Measurements from ENCODE around the gene TEX30.

TEX30 gene

DNA sequence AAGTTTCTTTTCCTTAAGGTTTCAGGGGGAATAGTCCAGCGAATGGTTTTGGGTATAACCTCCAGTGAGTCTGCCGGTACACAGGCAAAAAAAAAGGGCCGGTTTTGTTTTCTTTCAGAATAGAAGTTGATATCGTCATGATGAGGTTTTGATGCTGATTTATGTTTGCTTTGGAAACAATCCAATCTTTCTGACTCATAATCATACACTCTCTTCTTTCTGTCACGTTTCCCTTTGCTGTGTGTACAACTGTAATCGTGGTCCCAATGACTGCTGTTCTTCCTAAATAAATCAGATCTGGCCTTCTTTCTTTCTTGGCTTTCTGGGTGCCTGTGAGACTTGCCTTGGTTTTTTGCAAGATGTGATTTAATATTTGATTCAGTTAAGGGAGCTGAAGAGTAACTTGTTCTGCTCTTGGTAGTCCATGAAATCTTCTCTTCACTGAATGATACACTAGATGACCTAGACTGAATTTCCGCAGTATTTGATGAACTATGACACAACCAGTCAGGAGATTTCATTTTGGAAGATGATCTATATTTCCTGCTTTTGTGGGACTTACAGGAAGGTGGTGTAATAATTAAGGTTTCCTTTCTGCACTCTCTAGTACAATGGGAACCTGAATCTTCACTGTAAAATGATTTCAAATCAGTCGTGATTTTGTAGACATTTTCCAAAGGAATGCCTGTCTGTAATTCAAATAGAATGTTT lies 43.9 kb downstream of the TEX30 start:
- H2BK120ac ChIP-seq (ENCODE audit: low read depth, low read length) = no peak overlapping the region
- H3K27me3 ChIP-seq (ENCODE audit: control insufficient read depth in 3 of 3, insufficient read depth in 3 of 3, low read depth in 1 of 3, low read length in 3 of 3) = peaks cover 0 to 4% (median 0%) of the 10 kb centered on the region in 3 experiments
- no peak overlapping the region for H3K18ac ChIP-seq (ENCODE audit: low read length)
- H3K9ac ChIP-seq (ENCODE audit: low read depth, low read length, poor library complexity) = no peak overlapping the region
- no peak overlapping the region for H3K23ac ChIP-seq (ENCODE audit: low read depth, low read length, poor library complexity)
- no peak overlapping the region for H4K91ac ChIP-seq (ENCODE audit: low read depth, low read length, poor library complexity)
- DNase-seq (ENCODE audit: low spot score) = no peak
- no peak overlapping the region for H3K4ac ChIP-seq (ENCODE audit: low read length)
- no peak overlapping the region for H2BK5ac ChIP-seq (ENCODE audit: low read length)
- no peak overlapping the region for H4K8ac ChIP-seq (ENCODE audit: low read depth, low read length)
- no peak overlapping the region for H3K4me2 ChIP-seq (ENCODE audit: insufficient read depth, low read length, poor library complexity, severe bottlenecking)
- H3K4me1 ChIP-seq (ENCODE audit: control insufficient read depth in 2 of 2, insufficient read depth in 1 of 2, low read depth in 1 of 2, low read length in 2 of 2) = no peaks in the 10 kb centered on the region
- H2AK5ac ChIP-seq (ENCODE audit: low read depth, low read length) = no peak overlapping the region
- H2AFZ ChIP-seq (ENCODE audit: low read length) = no peak overlapping the region
- H3K4me3 ChIP-seq (ENCODE audit: low read length in 2 of 2) = no peak overlapping the region
- no peaks in the 10 kb centered on the region for H3K36me3 ChIP-seq (replicated peaks in 1 of 2; ENCODE audit: control insufficient read depth in 2 of 2, insufficient read depth in 2 of 2, low read length in 2 of 2)
- H3K79me1 ChIP-seq (ENCODE audit: low read depth, low read length) = no peaks in the 10 kb centered on the region
- no peak overlapping the region for H3K27ac ChIP-seq (replicated peaks; ENCODE audit: low read length)
- no peaks in the 10 kb centered on the region for H3K9me3 ChIP-seq (replicated peaks in 1 of 2; ENCODE audit: control insufficient read depth in 2 of 2, insufficient read depth in 1 of 2, low read depth in 1 of 2, low read length in 2 of 2)
- no peak overlapping the region for H2BK12ac ChIP-seq (ENCODE audit: low read length)
- H2BK15ac ChIP-seq (ENCODE audit: low read length) = no peak overlapping the region
- no peak overlapping the region for H3K14ac ChIP-seq (ENCODE audit: low read length)
- WGBS, 2 donors (ENCODE audit: extremely low coverage in 2 of 2, insufficient read length in 2 of 2, insufficient replicate concordance in 1 of 2) = no CpG with 5 or more reads among the region's 8 CpGs

DNA sequence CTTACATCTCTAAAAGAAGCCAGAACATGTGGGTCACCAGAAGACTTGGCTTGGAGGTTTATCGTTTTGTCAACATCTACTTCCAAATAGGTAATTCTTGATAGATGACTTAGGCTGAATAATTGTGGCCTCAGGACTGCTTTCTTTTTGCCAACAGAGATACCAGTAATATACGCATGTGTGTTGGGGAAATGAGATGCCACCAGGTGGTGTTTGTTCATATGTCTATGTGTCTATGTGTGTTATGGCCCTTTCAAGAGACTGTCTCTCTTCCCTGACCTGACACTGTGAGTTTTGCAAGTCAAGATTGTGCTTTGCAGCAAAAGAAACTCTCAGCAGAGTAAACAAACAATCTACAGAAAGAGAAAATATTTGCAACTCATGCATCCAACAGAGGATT lies 47.2 kb downstream of the TEX30 start:
- no peak for DNase-seq (ENCODE audit: low spot score)
- WGBS, 2 donors (ENCODE audit: extremely low coverage in 2 of 2, insufficient read length in 2 of 2, insufficient replicate concordance in 1 of 2) = no CpG with 5 or more reads among the region's 2 CpGs

DNA sequence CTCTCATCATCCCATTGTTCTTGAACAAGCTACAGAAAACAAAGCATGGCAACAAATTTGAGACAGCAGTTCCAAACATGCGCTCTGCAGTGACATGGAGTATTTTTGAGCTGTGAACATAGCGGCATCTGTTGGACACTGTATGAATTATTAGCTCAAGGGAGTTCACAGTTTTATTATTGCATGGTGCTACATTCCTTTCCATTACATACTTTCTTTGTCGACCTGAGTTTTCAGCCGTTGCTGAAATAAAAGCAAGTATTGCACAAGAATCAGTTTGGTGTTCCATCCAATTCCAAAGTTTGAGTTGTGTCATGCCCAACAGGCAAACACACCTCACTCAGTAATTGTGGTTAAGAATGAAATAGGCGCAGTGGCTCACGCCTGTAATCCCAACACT lies 48.7 kb downstream of the TEX30 start:
- Histone ChIP-seq H3K4me2 (ENCODE audit: insufficient read depth, low read length, poor library complexity, severe bottlenecking) (no peak overlapping the region), H3K9me3 (replicated peaks in 1 of 2; ENCODE audit: control insufficient read depth in 2 of 2, insufficient read depth in 1 of 2, low read depth in 1 of 2, low read length in 2 of 2) (no peaks in the 10 kb centered on the region), H3K79me1 (ENCODE audit: low read depth, low read length) (no peaks in the 10 kb centered on the region), H3K4me3 (ENCODE audit: low read length in 2 of 2) (no peak overlapping the region), H2BK15ac (ENCODE audit: low read length) (no peak overlapping the region), H3K4ac (ENCODE audit: low read length) (no peak overlapping the region), H2BK5ac (ENCODE audit: low read length) (no peak overlapping the region), H3K14ac (ENCODE audit: low read length) (no peak overlapping the region), H3K9ac (ENCODE audit: low read depth, low read length, poor library complexity) (no peak overlapping the region), H3K4me1 (ENCODE audit: control insufficient read depth in 2 of 2, insufficient read depth in 1 of 2, low read depth in 1 of 2, low read length in 2 of 2) (no peaks in the 10 kb centered on the region), H2BK12ac (ENCODE audit: low read length) (no peak overlapping the region), H4K8ac (ENCODE audit: low read depth, low read length) (no peak overlapping the region), H3K36me3 (replicated peaks in 1 of 2; ENCODE audit: control insufficient read depth in 2 of 2, insufficient read depth in 2 of 2, low read length in 2 of 2) (no peaks in the 10 kb centered on the region), H3K23ac (ENCODE audit: low read depth, low read length, poor library complexity) (no peak overlapping the region), H2AK5ac (ENCODE audit: low read depth, low read length) (no peak overlapping the region), H3K27me3 (ENCODE audit: control insufficient read depth in 3 of 3, insufficient read depth in 3 of 3, low read depth in 1 of 3, low read length in 3 of 3) (peaks cover 0 to 4% (median 0%) of the 10 kb centered on the region in 3 experiments), H2BK120ac (ENCODE audit: low read depth, low read length) (no peak overlapping the region), H2AFZ (ENCODE audit: low read length) (no peak overlapping the region), H4K91ac (ENCODE audit: low read depth, low read length, poor library complexity) (no peak overlapping the region), H3K18ac (ENCODE audit: low read length) (no peak overlapping the region), H3K27ac (replicated peaks; ENCODE audit: low read length) (no peak overlapping the region)
- no CpG with 5 or more reads among the region's 6 CpGs for WGBS, 2 donors (ENCODE audit: extremely low coverage in 2 of 2, insufficient read length in 2 of 2, insufficient replicate concordance in 1 of 2)
- no peak for DNase-seq (ENCODE audit: low spot score)

More for the DNA sequence above, 47.2 kb downstream of the TEX30 start:
- Histone ChIP-seq H3K4me2 (ENCODE audit: insufficient read depth, low read length, poor library complexity, severe bottlenecking) (no peak overlapping the region), H3K18ac (ENCODE audit: low read length) (no peak overlapping the region), H3K9ac (ENCODE audit: low read depth, low read length, poor library complexity) (no peak overlapping the region), H3K27me3 (ENCODE audit: control insufficient read depth in 3 of 3, insufficient read depth in 3 of 3, low read depth in 1 of 3, low read length in 3 of 3) (peaks cover 0 to 4% (median 0%) of the 10 kb centered on the region in 3 experiments), H3K14ac (ENCODE audit: low read length) (no peak overlapping the region), H2BK120ac (ENCODE audit: low read depth, low read length) (no peak overlapping the region), H4K8ac (ENCODE audit: low read depth, low read length) (no peak overlapping the region), H3K4me1 (ENCODE audit: control insufficient read depth in 2 of 2, insufficient read depth in 1 of 2, low read depth in 1 of 2, low read length in 2 of 2) (no peaks in the 10 kb centered on the region), H3K27ac (replicated peaks; ENCODE audit: low read length) (no peak overlapping the region), H2AK5ac (ENCODE audit: low read depth, low read length) (no peak overlapping the region), H3K23ac (ENCODE audit: low read depth, low read length, poor library complexity) (no peak overlapping the region), H4K91ac (ENCODE audit: low read depth, low read length, poor library complexity) (no peak overlapping the region), H2BK12ac (ENCODE audit: low read length) (no peak overlapping the region), H3K79me1 (ENCODE audit: low read depth, low read length) (no peaks in the 10 kb centered on the region), H2BK5ac (ENCODE audit: low read length) (no peak overlapping the region), H2AFZ (ENCODE audit: low read length) (no peak overlapping the region), H3K4me3 (ENCODE audit: low read length in 2 of 2) (no peak overlapping the region), H3K4ac (ENCODE audit: low read length) (no peak overlapping the region), H3K9me3 (replicated peaks in 1 of 2; ENCODE audit: control insufficient read depth in 2 of 2, insufficient read depth in 1 of 2, low read depth in 1 of 2, low read length in 2 of 2) (no peaks in the 10 kb centered on the region), H2BK15ac (ENCODE audit: low read length) (no peak overlapping the region), H3K36me3 (replicated peaks in 1 of 2; ENCODE audit: control insufficient read depth in 2 of 2, insufficient read depth in 2 of 2, low read length in 2 of 2) (no peaks in the 10 kb centered on the region)

DNA sequence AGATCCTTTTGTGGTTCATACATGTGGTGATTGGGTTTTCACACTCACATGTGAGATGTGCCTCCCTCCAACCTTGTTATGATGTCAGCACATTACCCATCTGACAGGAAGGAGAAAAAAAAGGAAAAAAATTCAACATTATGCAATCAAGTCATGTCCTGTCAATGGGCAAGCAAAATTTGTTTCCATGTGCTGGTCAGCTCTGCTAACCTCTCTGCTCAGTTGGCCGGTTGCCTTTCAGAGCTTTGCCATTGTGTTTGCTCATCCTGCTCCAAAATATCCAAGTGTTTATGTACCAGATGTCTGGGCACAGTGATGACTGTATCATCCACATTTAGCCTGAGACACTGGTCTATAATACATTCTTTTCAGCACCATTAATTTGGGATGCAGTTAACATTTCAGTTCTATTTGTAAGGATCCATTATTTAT lies 51.8 kb downstream of the TEX30 start:
- no peak for DNase-seq (ENCODE audit: low spot score)
- no peak overlapping the region for H2BK120ac ChIP-seq (ENCODE audit: low read depth, low read length)
- no CpG with 5 or more reads among the region's 1 CpG for WGBS, 2 donors (ENCODE audit: extremely low coverage in 2 of 2, insufficient read length in 2 of 2, insufficient replicate concordance in 1 of 2)

More for the DNA sequence above, 51.8 kb downstream of the TEX30 start:
- Histone ChIP-seq H2BK12ac (ENCODE audit: low read length) (no peak overlapping the region), H3K4ac (ENCODE audit: low read length) (no peak overlapping the region), H3K23ac (ENCODE audit: low read depth, low read length, poor library complexity) (no peak overlapping the region), H2BK15ac (ENCODE audit: low read length) (no peak overlapping the region), H3K4me2 (ENCODE audit: insufficient read depth, low read length, poor library complexity, severe bottlenecking) (no peak overlapping the region), H3K27me3 (ENCODE audit: control insufficient read depth in 3 of 3, insufficient read depth in 3 of 3, low read depth in 1 of 3, low read length in 3 of 3) (peaks cover 0 to 4% (median 0%) of the 10 kb centered on the region in 3 experiments), H3K14ac (ENCODE audit: low read length) (no peak overlapping the region), H3K18ac (ENCODE audit: low read length) (no peak overlapping the region), H3K9me3 (replicated peaks in 1 of 2; ENCODE audit: control insufficient read depth in 2 of 2, insufficient read depth in 1 of 2, low read depth in 1 of 2, low read length in 2 of 2) (no peaks in the 10 kb centered on the region), H3K79me1 (ENCODE audit: low read depth, low read length) (no peaks in the 10 kb centered on the region), H2AFZ (ENCODE audit: low read length) (no peak overlapping the region), H4K8ac (ENCODE audit: low read depth, low read length) (no peak overlapping the region), H3K27ac (replicated peaks; ENCODE audit: low read length) (no peak overlapping the region), H3K4me3 (ENCODE audit: low read length in 2 of 2) (no peak overlapping the region), H3K36me3 (replicated peaks in 1 of 2; ENCODE audit: control insufficient read depth in 2 of 2, insufficient read depth in 2 of 2, low read length in 2 of 2) (no peaks in the 10 kb centered on the region), H3K9ac (ENCODE audit: low read depth, low read length, poor library complexity) (no peak overlapping the region), H3K4me1 (ENCODE audit: control insufficient read depth in 2 of 2, insufficient read depth in 1 of 2, low read depth in 1 of 2, low read length in 2 of 2) (no peaks in the 10 kb centered on the region), H2AK5ac (ENCODE audit: low read depth, low read length) (no peak overlapping the region), H4K91ac (ENCODE audit: low read depth, low read length, poor library complexity) (no peak overlapping the region), H2BK5ac (ENCODE audit: low read length) (no peak overlapping the region)

All from neuronal stem cell (in vitro differentiated cells).